AG09309 (cell line): ENCODE data around the gene HTR4.

ENCODE experiments used
- DNase-seq: peaks from one replicate; pipeline ENCODE4 v3.0.0-alpha.2; 2010; ENCODE audit warnings: low read depth
- H3K4me3 ChIP-seq: 2 replicates; pipeline ENCODE4 v1.5.1; 2011; ENCODE audit warnings: mild to moderate bottlenecking, low read depth, low read length, moderate library complexity; ENCODE audit not compliant: control insufficient read depth
- CTCF ChIP-seq: IDR thresholded peaks from 2 replicates; pipeline ENCODE4 v1.5.1; 2011; ENCODE audit warnings: mild to moderate bottlenecking, low read depth, low read length, inconsistent platforms; ENCODE audit not compliant: insufficient read depth, control insufficient read depth; ENCODE audit errors: missing control alignments

Gene HTR4

GRCh38 chr5:148653836-148654781, at the start of gene HTR4:
Gene HTR4 (minus strand): TSS chr5:148654527. CDS start chr5:148637014, 17,513 bp downstream.
- H3K4me3 ChIP-seq = no peak within 1 kb of the TSS
- TF ChIP-seq CTCF = no peak

GRCh38 chr5:148702019-148702596, 47.8 kb upstream of the HTR4 start:
- DNase-seq = no peak
- no peak overlapping the region for H3K4me3 ChIP-seq
- no peak for TF ChIP-seq CTCF

More at GRCh38 chr5:148653836-148654781, at the start of gene HTR4:
- DNase-seq = no peak

- no peak for TF ChIP-seq CTCF
- no peak for DNase-seq
- no peak overlapping the region for H3K4me3 ChIP-seq
Observed at GRCh38 chr5:148699028-148699427, 44.7 kb upstream of the HTR4 start.

GRCh38 chr5:148697809-148698196, 43.5 kb upstream of the HTR4 start:
- TF ChIP-seq CTCF = no peak
- H3K4me3 ChIP-seq = no peak overlapping the region
- DNase-seq = no peak

GRCh38 chr5:148697180-148697808, 43.0 kb upstream of the HTR4 start:
- no peak for TF ChIP-seq CTCF
- H3K4me3 ChIP-seq = no peak overlapping the region
- peak; percentile 61 for DNase-seq

GRCh38 chr5:148696187-148697036, 42.1 kb upstream of the HTR4 start:
- H3K4me3 ChIP-seq = no peak overlapping the region
- no peak for TF ChIP-seq CTCF
- no peak for DNase-seq
